Hepatocyte (in vitro differentiated cells): Measurements from ENCODE around the gene DNM3.

Experiments used
- EZH2 ChIP-seq: fragments of 200-600 bp; sonication (generic); IDR thresholded peaks from 2 replicates; pipeline ENCODE4 v1.6.1; 2016; ENCODE audit warnings: antibody characterized with exemption, mild to moderate bottlenecking, borderline replicate concordance
- TF ChIP-seq, protein P1 (sequence below): fragments of 200-600 bp; sonication (generic); IDR thresholded peaks from 2 replicates; pipeline ENCODE4 v1.5.1; 2016; ENCODE audit warnings: antibody characterized with exemption, mild to moderate bottlenecking; ENCODE audit not compliant: poor library complexity

DNA sequence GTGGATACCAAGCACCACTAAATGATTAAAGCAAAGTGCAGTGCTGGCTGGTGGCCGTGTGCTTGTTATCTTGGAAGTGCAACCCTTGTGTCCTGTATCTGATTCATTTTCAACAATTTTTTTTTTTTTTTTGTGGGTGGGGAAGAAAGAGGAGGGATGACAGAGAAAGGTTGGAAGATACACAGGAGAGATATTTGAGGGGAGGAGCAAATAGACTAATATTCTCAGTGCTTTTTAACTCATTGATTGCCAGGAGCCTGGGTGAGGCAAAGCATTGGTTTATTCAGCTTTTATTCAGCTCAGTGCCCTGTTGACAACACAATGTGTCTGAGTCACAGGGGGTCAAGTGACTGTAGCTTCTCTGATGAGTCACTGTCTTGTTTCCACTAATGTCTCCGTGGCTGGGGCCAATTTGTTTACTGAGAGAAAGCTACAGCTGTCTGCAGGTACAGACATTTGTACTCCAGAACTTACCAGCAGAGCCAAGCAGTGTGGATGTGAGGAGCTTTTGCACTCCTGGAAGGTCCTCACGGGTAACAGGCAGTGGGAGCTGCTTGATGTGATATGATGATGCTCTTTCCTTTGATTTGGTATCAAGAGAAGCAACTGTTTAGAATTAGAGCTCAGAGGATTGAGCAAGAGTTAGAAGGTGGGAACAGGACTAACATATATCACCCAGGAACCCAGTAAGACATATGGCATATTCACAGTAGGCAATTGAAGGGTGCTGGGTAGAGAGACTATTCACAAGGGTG is 23.6 kb upstream of the DNM3 start:
- TF ChIP-seq EZH2 = no peak
- TF ChIP-seq, protein P1, sequence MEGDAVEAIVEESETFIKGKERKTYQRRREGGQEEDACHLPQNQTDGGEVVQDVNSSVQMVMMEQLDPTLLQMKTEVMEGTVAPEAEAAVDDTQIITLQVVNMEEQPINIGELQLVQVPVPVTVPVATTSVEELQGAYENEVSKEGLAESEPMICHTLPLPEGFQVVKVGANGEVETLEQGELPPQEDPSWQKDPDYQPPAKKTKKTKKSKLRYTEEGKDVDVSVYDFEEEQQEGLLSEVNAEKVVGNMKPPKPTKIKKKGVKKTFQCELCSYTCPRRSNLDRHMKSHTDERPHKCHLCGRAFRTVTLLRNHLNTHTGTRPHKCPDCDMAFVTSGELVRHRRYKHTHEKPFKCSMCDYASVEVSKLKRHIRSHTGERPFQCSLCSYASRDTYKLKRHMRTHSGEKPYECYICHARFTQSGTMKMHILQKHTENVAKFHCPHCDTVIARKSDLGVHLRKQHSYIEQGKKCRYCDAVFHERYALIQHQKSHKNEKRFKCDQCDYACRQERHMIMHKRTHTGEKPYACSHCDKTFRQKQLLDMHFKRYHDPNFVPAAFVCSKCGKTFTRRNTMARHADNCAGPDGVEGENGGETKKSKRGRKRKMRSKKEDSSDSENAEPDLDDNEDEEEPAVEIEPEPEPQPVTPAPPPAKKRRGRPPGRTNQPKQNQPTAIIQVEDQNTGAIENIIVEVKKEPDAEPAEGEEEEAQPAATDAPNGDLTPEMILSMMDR = no peak
